ENCODE data around the gene MUSTN1.

Gene MUSTN1

GRCh38 chr3:52784021-52784621 lies 50.7 kb downstream of the MUSTN1 start:
- DNase-seq (ENCODE audit: low spot score), result no peak

GRCh38 chr3:52783211-52783555 lies 51.6 kb downstream of the MUSTN1 start:
- DNase-seq (ENCODE audit: low spot score), result no peak

Measured in CD4-positive, alpha-beta T cell treated with Interleukin-2 at 100 ng/mL for 4 hours (primary cell).